Caco-2 (cell line): Measurements from ENCODE around the gene ARRB2. TPM values are rescaled to one million over a fixed set of nuclear protein-coding genes. Genes with fewer than 3 reads are reported as not detected.

ENCODE experiments used
- BruUV-seq: library from RNA; stranded (reverse); fragments of 400-500 nt; replicated peaks from 2 replicates; lab custom pipeline; 2021; lab: Mats Ljungman, UMichigan
- CTCF ChIA-PET: fragments of 300-600 bp; sonication (Branson Sonifier 250); formaldehyde crosslinking; loops from one replicate; lab custom pipeline; 2022; ENCODE audit warnings: antibody characterized with exemption; lab: Charles Lee
- POLR2A ChIA-PET: fragments of 300-600 bp; sonication (Branson Sonifier 250); formaldehyde crosslinking; loops from one replicate; lab custom pipeline; 2022; ENCODE audit warnings: antibody characterized with exemption; lab: Charles Lee
- DNase-seq, 2 experiments: peaks; one replicate each; pipeline versions ENCODE4 v3.0.0 to v3.0.0-alpha.2; 2020 to 2022
- H3K27me3 ChIP-seq: replicated peaks from 2 replicates; pipeline ENCODE4 v1.6.0; 2011; ENCODE audit warnings: low read length; ENCODE audit not compliant: control insufficient read depth, insufficient read depth
- H3K36me3 ChIP-seq: 2 replicates; pipeline ENCODE4 v1.5.1; 2011; ENCODE audit warnings: low read length; ENCODE audit not compliant: control insufficient read depth, insufficient read depth
- H3K4me1 ChIP-seq: fragments of 250-450 bp; sonication (Bioruptor Pico); 2 replicates; pipeline ENCODE4 v1.5.1; 2020; ENCODE audit warnings: mild to moderate bottlenecking
- H3K4me3 ChIP-seq: 2 replicates; pipeline ENCODE4 v1.5.1; 2011; ENCODE audit warnings: low read depth, mild to moderate bottlenecking, control low read depth, low read length
- H3K9me3 ChIP-seq: fragments of 250-450 bp; sonication (Bioruptor Pico); 2 replicates; pipeline ENCODE4 v1.5.1; 2020; ENCODE audit warnings: mild to moderate bottlenecking, moderate library complexity
- H3K27ac Mint-ChIP-seq: one replicate; pipeline ENCODE4 v1.8.0; 2022; ENCODE audit warnings: mixed read lengths; ENCODE audit not compliant: unreplicated experiment
- H3K27me3 Mint-ChIP-seq: one replicate; pipeline ENCODE4 v1.8.0; 2022; ENCODE audit warnings: mixed read lengths; ENCODE audit not compliant: insufficient read depth, unreplicated experiment
- H3K36me3 Mint-ChIP-seq: one replicate; pipeline ENCODE4 v1.8.0; 2022; ENCODE audit warnings: mild to moderate bottlenecking, mixed read lengths; ENCODE audit not compliant: insufficient read depth, unreplicated experiment
- H3K4me1 Mint-ChIP-seq: one replicate; pipeline ENCODE4 v1.8.0; 2022; ENCODE audit warnings: low read depth, mixed read lengths; ENCODE audit not compliant: unreplicated experiment
- H3K4me3 Mint-ChIP-seq: one replicate; pipeline ENCODE4 v1.8.0; 2022; ENCODE audit warnings: mild to moderate bottlenecking, moderate library complexity, mixed read lengths; ENCODE audit not compliant: unreplicated experiment
- H3K9me3 Mint-ChIP-seq: one replicate; pipeline ENCODE4 v1.8.0; 2022; ENCODE audit warnings: mixed read lengths; ENCODE audit not compliant: unreplicated experiment
- intact Hi-C: fragments of 100-400 bp; cut with micrococcal nuclease; formaldehyde crosslinking; loops from one replicate; pipeline ENCODE4 v1.10.0; 2022; ENCODE audit not compliant: unreplicated experiment
- total RNA-seq: library from RNA; stranded (reverse); gene quantifications from 2 replicates; pipeline ENCODE4 v1.2.3, GENCODE V29; 2022
- TF ChIP-seq, protein P1 (sequence below), 2 experiments: fragments of 200-600 bp in 1 of 2; IDR thresholded peaks; 1 replicate in 1 of 2; 2 replicates in 1 of 2; pipeline versions ENCODE4 v1.5.1 to v1.8.0; 2011 to 2022; ENCODE audit warnings: antibody characterized with exemption in 1 of 2, control low read depth in 1 of 2, inconsistent platforms in 1 of 2, low read depth in 1 of 2, low read length in 1 of 2, mild to moderate bottlenecking in 1 of 2, moderate library complexity in 1 of 2; ENCODE audit not compliant: insufficient read depth in 1 of 2, severe bottlenecking in 1 of 2, unreplicated experiment in 1 of 2

ARRB2 gene
- total RNA-seq, 1 experiment from 2014 or later: 37.1 TPM

DNA sequence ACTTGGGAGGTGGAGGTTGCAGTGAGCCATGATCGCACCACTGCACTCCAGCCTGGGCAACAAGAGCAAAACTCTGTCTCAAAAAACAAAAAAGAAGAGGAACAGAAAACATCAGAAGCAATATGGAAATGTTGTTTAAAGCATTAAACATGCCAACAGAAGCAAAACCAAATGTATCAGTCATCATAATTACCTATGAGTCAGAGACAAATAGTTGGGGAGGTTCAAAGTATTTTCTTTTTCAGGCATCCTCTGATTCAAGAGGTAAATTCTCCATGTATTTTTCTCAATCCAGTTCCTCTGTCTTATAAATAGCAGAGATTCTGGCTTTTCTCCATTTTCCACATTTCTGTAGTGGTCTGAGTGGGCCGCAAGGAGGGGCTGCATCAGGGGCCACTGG is 59.2 kb downstream of the ARRB2 start:
- Mint-ChIP-seq H3K27ac (no peak overlapping the region), H3K27me3 (no peaks in the 10 kb centered on the region), H3K36me3 (no peaks in the 10 kb centered on the region), H3K4me3 (no peak overlapping the region), H3K9me3 (no peaks in the 10 kb centered on the region), H3K4me1 (peaks cover 16% of the 10 kb centered on the region)
- no peak for DNase-seq
- H3K27me3 ChIP-seq: no peaks in the 10 kb centered on the region
- ChIA-PET POLR2A (no interaction called here), CTCF (no interaction called here)
- intact Hi-C loops: no loop called here
- H3K4me3 ChIP-seq: no peak overlapping the region
- BruUV-seq: no TSS peak
- H3K36me3 ChIP-seq: no peaks in the 10 kb centered on the region
- TF ChIP-seq, protein P1, sequence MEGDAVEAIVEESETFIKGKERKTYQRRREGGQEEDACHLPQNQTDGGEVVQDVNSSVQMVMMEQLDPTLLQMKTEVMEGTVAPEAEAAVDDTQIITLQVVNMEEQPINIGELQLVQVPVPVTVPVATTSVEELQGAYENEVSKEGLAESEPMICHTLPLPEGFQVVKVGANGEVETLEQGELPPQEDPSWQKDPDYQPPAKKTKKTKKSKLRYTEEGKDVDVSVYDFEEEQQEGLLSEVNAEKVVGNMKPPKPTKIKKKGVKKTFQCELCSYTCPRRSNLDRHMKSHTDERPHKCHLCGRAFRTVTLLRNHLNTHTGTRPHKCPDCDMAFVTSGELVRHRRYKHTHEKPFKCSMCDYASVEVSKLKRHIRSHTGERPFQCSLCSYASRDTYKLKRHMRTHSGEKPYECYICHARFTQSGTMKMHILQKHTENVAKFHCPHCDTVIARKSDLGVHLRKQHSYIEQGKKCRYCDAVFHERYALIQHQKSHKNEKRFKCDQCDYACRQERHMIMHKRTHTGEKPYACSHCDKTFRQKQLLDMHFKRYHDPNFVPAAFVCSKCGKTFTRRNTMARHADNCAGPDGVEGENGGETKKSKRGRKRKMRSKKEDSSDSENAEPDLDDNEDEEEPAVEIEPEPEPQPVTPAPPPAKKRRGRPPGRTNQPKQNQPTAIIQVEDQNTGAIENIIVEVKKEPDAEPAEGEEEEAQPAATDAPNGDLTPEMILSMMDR (IDR thresholded peaks at IDR 0.05; ENCODE audit: insufficient read depth in 1 of 2, low read depth in 1 of 2, low read length in 1 of 2, severe bottlenecking in 1 of 2, unreplicated experiment in 1 of 2): no peak
- H3K9me3 ChIP-seq: no peaks in the 10 kb centered on the region
- H3K4me1 ChIP-seq: peaks cover 11% of the 10 kb centered on the region

Other genes starting within 250 kb of the ARRB2 start
- 1.00 TPM in 2 replicates for gene SPNS2, start 211.8 kb upstream of the ARRB2 start, total RNA-seq
- gene MYBBP1A, start 155.2 kb upstream of the ARRB2 start, total RNA-seq: 44.5 and 47.4 TPM in 2 replicates
- not detected in 2 replicates for gene GGT6, start 150.1 kb upstream of the ARRB2 start, total RNA-seq
- 38.8 and 39.3 TPM in 2 replicates for gene SMTNL2, start 126.1 kb upstream of the ARRB2 start, total RNA-seq
- gene ALOX15, start 69.0 kb upstream of the ARRB2 start, total RNA-seq: 0.21 and 0.50 TPM in 2 replicates
- 58.2 and 71.6 TPM in 2 replicates for gene PELP1, start 6.5 kb upstream of the ARRB2 start, total RNA-seq
- 9.1 and 9.4 TPM in 2 replicates for gene MED11, start 20.8 kb downstream of the ARRB2 start, total RNA-seq
- gene ZMYND15, start 29.2 kb downstream of the ARRB2 start, total RNA-seq: 2.2 and 3.5 TPM in 2 replicates
- 44.8 and 55.3 TPM in 2 replicates for gene CXCL16, start 29.3 kb downstream of the ARRB2 start, total RNA-seq
- 9.9 and 12.1 TPM in 2 replicates for gene TM4SF5, start 61.3 kb downstream of the ARRB2 start, total RNA-seq
- 0.54 TPM in 1 of 2 replicates, not detected in the other for gene VMO1, start 75.7 kb downstream of the ARRB2 start, total RNA-seq
- 11.8 and 15.6 TPM in 2 replicates for gene GLTPD2, start 78.3 kb downstream of the ARRB2 start, total RNA-seq
- gene PSMB6, start 85.5 kb downstream of the ARRB2 start, total RNA-seq: 133 and 136 TPM in 2 replicates
- 46.5 and 47.2 TPM in 2 replicates for gene PLD2, start 96.5 kb downstream of the ARRB2 start, total RNA-seq
- 47.7 and 49.4 TPM in 2 replicates for gene MINK1, start 122.7 kb downstream of the ARRB2 start, total RNA-seq
- 0.86 and 1.0 TPM in 2 replicates for gene C17orf107, start 188.9 kb downstream of the ARRB2 start, total RNA-seq
- not detected in 2 replicates for gene CHRNE, start 192.5 kb downstream of the ARRB2 start, total RNA-seq
- gene GP1BA, start 221.6 kb downstream of the ARRB2 start, total RNA-seq: not detected in 2 replicates
- gene SLC25A11, start 229.4 kb downstream of the ARRB2 start, total RNA-seq: 36.5 and 40.1 TPM in 2 replicates
- 55.1 and 60.9 TPM in 2 replicates for gene RNF167, start 229.6 kb downstream of the ARRB2 start, total RNA-seq
- 367 and 416 TPM in 2 replicates for gene PFN1, start 237.9 kb downstream of the ARRB2 start, total RNA-seq
- gene ENO3, start 240.5 kb downstream of the ARRB2 start, total RNA-seq: 8.1 and 10.6 TPM in 2 replicates